GM10248 (cell line): ENCODE results near the gene CCL11.

Source experiments
- CTCF ChIA-PET: fragments of 300-600 bp; sonication (Branson Sonifier 250); formaldehyde crosslinking; extraction: SDS; loops from one replicate; lab custom pipeline; 2021; ENCODE audit warnings: antibody characterized with exemption; lab: Yijun Ruan, JAX
- POLR2A ChIA-PET: fragments of 350-650 bp; sonication (Branson Sonifier 250); formaldehyde crosslinking; extraction: SDS; loops from one replicate; lab custom pipeline; 2020; ENCODE audit warnings: antibody characterized with exemption; lab: Yijun Ruan, JAX
- DNase-seq: peaks from one replicate; pipeline ENCODE4 v3.0.0; 2012; ENCODE audit errors: extremely low spot score
- TF ChIP-seq, protein P1 (sequence below): IDR thresholded peaks from 2 replicates; pipeline ENCODE4 v1.5.1; 2012; ENCODE audit warnings: mild to moderate bottlenecking, low read depth; ENCODE audit errors: extremely low read depth, missing control alignments, control extremely low read depth

CCL11 gene

DNA sequence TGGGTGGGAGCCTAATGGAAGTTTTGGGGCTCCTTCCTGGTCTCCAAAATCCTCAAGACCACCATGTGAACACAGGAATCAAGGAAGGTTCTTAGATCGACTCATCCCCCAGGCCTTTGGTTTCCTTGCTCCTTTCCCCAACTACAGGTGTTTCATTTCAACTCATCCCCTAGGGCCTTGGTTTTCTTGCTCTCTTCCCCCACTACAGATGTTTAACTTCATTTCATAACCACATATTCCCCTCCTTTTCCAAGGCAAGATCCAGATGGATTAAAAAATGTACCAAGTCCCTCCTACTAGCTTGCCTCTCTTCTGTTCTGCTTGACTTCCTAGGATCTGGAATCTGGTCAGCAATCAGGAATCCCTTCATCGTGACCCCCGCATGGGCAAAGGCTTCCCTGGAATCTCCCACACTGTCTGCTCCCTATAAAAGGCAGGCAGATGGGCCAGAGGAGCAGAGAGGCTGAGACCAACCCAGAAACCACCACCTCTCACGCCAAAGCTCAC, at the start of gene CCL11:
Gene CCL11 (plus strand): TSS at position 457 of the 507 bp plus-strand sequence. CDS start 67 bp downstream, outside the sequence.
- TF ChIP-seq, protein P1, sequence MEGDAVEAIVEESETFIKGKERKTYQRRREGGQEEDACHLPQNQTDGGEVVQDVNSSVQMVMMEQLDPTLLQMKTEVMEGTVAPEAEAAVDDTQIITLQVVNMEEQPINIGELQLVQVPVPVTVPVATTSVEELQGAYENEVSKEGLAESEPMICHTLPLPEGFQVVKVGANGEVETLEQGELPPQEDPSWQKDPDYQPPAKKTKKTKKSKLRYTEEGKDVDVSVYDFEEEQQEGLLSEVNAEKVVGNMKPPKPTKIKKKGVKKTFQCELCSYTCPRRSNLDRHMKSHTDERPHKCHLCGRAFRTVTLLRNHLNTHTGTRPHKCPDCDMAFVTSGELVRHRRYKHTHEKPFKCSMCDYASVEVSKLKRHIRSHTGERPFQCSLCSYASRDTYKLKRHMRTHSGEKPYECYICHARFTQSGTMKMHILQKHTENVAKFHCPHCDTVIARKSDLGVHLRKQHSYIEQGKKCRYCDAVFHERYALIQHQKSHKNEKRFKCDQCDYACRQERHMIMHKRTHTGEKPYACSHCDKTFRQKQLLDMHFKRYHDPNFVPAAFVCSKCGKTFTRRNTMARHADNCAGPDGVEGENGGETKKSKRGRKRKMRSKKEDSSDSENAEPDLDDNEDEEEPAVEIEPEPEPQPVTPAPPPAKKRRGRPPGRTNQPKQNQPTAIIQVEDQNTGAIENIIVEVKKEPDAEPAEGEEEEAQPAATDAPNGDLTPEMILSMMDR = no peak
- POLR2A ChIA-PET = no interaction called here
- CTCF ChIA-PET = no interaction called here
- no peak for DNase-seq

- ChIA-PET CTCF (interaction anchor here (1.0 to 2.1 kb wide), 4 partner anchors 21 to 125 kb away, joined by 3 to 12 read pairs (median 6); no protein-coding TSS in a partner anchor), POLR2A (no interaction called here)
- no peak for DNase-seq
- TF ChIP-seq, protein P1 = no peak
Measured at GRCh38 chr17:34236281-34236892, 49.2 kb upstream of the CCL11 start.

GRCh38 chr17:34237458-34237857, 48.1 kb upstream of the CCL11 start:
- TF ChIP-seq, protein P1 = no peak
- ChIA-PET CTCF (interaction anchor here (0.9 to 2.1 kb wide), 2 partner anchors 37 to 124 kb away, joined by 3 to 7 read pairs; no protein-coding TSS in a partner anchor), POLR2A (no interaction called here)
- no peak for DNase-seq

DNA sequence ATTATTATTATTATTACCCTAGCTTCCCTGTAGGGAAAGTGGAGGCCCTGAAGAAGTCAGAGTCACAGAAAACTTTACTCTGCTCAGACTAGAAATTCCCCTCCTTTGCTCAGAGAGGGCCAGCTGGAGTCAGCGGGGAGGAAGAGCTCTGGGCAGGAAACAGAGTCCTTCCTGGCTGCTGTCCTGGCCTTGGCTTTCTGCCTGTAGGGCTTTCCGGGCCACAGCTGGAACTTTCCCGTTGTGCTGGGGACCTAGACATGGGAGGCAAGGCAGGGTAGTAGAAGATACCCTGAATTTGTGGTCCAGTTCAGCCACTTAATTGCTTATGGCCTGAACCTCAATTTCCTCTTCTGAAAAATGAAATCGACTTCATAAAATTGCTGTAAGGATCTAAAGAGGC, 44.5 kb upstream of the CCL11 start:
- DNase-seq = no peak
- CTCF ChIA-PET = interaction anchor here (1.4 to 1.5 kb wide), 2 partner anchors 11 to 51 kb away, joined by 3 to 5 read pairs; no protein-coding TSS in a partner anchor
- POLR2A ChIA-PET = no interaction called here
- TF ChIP-seq, protein P1 = no peak

- ChIA-PET POLR2A (no interaction called here), CTCF (interaction anchor here (0.9 to 2.4 kb wide), 4 partner anchors 42 to 118 kb away, joined by 3 to 6 read pairs (median 3); no protein-coding TSS in a partner anchor)
- no peak for DNase-seq
Measured at GRCh38 chr17:34242587-34243363, 42.8 kb upstream of the CCL11 start.

More at GRCh38 chr17:34242587-34243363, 42.8 kb upstream of the CCL11 start:
- TF ChIP-seq, protein P1 = no peak
